Esophagus squamous epithelium (tissue), 5 donors: ENCODE results near the gene CAMK4. TPM values are rescaled to one million over a fixed set of nuclear protein-coding genes. Genes with fewer than 3 reads are reported as not detected.

Experiments used
- DNase-seq: peaks from one replicate; lab custom pipeline; 2025; lab: John Stamatoyannopoulos, UW
- H3K27ac ChIP-seq, 4 donors: fragments of 200-600 bp; sonication (generic); one replicate each; pipeline ENCODE4 v1.5.1; 2016 to 2019; ENCODE audit warnings: mild to moderate bottlenecking in 1 of 4
- H3K27me3 ChIP-seq, 4 donors: fragments of 200-600 bp; sonication (generic); 1 replicate in 3 of 4; 2 replicates in 1 of 4; pipeline versions ENCODE4 v1.5.1 to v1.6.0; 2017 to 2021; ENCODE audit warnings: antibody characterized with exemption in 1 of 4
- H3K36me3 ChIP-seq, 3 donors: fragments of 200-600 bp; sonication (generic); one replicate each; pipeline ENCODE4 v1.5.1; 2016 to 2019
- H3K4me1 ChIP-seq, 3 donors: fragments of 200-600 bp; sonication (generic); one replicate each; pipeline ENCODE4 v1.5.1; 2017 to 2019
- H3K4me3 ChIP-seq, 4 donors: fragments of 200-600 bp; sonication (generic); 1 replicate in 3 of 4; 2 replicates in 1 of 4; pipeline ENCODE4 v1.5.1; 2016 to 2019; ENCODE audit warnings: mild to moderate bottlenecking in 2 of 4, moderate library complexity in 1 of 4
- H3K9me3 ChIP-seq, 3 donors: fragments of 200-600 bp; sonication (generic); one replicate each; pipeline ENCODE4 v1.5.1; 2016 to 2019
- CTCF ChIP-seq, 6 experiments: fragments of 450-650 bp in 4 of 6; fragments of 200-600 bp in 2 of 6; sonication (generic) in 2 of 6; IDR thresholded peaks; one replicate each; pipeline ENCODE4 v1.5.1; 2016 to 2019; ENCODE audit warnings: antibody characterized with exemption in 6 of 6, mild to moderate bottlenecking in 4 of 6, moderate library complexity in 4 of 6
- POLR2A ChIP-seq, 4 donors: fragments of 450-650 bp; IDR thresholded peaks; one replicate each; pipeline ENCODE4 v1.6.1; 2017; ENCODE audit warnings: antibody characterized with exemption in 4 of 4, mild to moderate bottlenecking in 4 of 4, moderate library complexity in 3 of 4
- whole genome bisulfite sequencing, 2 donors: methylation state at CpG; one replicate each; pipeline ENCODE4 v1.1.5; 2018; 5-methylcytosine and 5-hydroxymethylcytosine counted together
- intact Hi-C: fragments of 100-400 bp; cut with DNase I; formaldehyde crosslinking; loops from one replicate; pipeline ENCODE4 v1.15.0; 2022
- total RNA-seq, 4 donors: library from RNA; depleted of rRNA; stranded (reverse); fragments of >200 nt; gene quantifications; one replicate each; pipeline ENCODE4 v1.1.0, GENCODE V29; 2016
- donor health status: DM: yes; HTN: yes; CAD: no.

Gene CAMK4
- total RNA-seq, 4 donors from 2014 or later: 1.5 to 3.2 (median 2.6) TPM

DNA sequence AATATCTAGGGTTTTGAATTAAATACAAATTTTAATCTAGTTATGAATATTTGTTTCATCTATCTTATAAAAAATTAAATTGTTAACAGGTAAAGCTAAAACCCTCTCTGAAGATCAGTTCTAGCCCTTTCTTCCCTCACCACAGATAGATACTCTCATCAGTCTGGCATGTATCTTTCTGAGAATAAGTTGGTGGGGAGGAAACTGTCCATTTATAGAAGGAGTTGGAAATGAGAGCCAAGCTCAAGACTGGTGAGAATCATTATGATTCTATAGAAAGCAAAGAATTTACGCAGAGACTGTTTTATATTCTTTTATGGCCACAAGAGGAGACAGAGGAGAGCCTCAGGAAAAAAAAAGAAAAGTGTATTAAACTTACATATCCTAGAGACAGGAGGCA, 229.1 kb downstream of the CAMK4 start:
- intact Hi-C loops: no loop called here
- no peaks in the 10 kb centered on the region for H3K36me3 ChIP-seq
- H3K27me3 ChIP-seq: no peaks in the 10 kb centered on the region
- no peak overlapping the region for H3K4me3 ChIP-seq
- no peak overlapping the region for H3K27ac ChIP-seq
- TF ChIP-seq CTCF (IDR thresholded peaks at IDR 0.05) (no peak), POLR2A (IDR thresholded peaks at IDR 0.05) (no peak)
- no peak for DNase-seq
- H3K4me1 ChIP-seq: no peaks in the 10 kb centered on the region
- no peaks in the 10 kb centered on the region for H3K9me3 ChIP-seq
- WGBS, 2 donors: 75 to 80% methylated on average over 1 of the region's 1 CpG

- Histone ChIP-seq H3K36me3 (no peaks in the 10 kb centered on the region), H3K4me3 (no peak overlapping the region), H3K27ac (no peak overlapping the region), H3K4me1 (no peaks in the 10 kb centered on the region), H3K27me3 (no peaks in the 10 kb centered on the region), H3K9me3 (no peaks in the 10 kb centered on the region)
- DNase-seq: no peak
- 59 to 60% methylated on average over 2 of the region's 2 CpGs for WGBS, 2 donors
- intact Hi-C loops: no loop called here
- TF ChIP-seq CTCF (IDR thresholded peaks at IDR 0.05): no peak
- TF ChIP-seq POLR2A (IDR thresholded peaks at IDR 0.05): no peak
Measured at GRCh38 chr5:111453747-111454146, 229.6 kb downstream of the CAMK4 start.

DNA sequence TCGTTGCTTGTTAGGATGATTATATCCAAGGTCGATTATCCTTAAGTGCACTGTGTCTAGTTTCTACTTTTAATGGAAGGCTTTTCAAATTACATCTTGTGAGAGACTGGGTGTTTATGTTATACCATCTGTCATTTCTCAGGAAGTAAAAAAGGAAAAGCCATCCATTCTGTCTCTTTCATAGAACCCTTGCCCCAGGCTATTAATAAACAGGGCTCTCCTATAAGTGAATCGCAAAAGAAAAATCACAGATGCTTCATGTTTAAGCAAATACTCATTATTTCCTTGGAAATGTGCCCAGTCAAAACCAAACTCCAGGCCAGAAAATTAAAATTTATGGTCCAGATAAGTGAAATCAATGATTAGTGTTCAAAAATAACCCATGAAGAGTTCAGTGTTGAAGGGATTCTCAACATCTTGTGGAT, 230.0 kb downstream of the CAMK4 start:
- H3K27ac ChIP-seq: no peak overlapping the region
- no peaks in the 10 kb centered on the region for H3K27me3 ChIP-seq
- H3K4me3 ChIP-seq: no peak overlapping the region
- TF ChIP-seq POLR2A (IDR thresholded peaks at IDR 0.05) (no peak), CTCF (IDR thresholded peaks at IDR 0.05) (no peak)
- DNase-seq: no peak
- no peaks in the 10 kb centered on the region for H3K36me3 ChIP-seq
- H3K9me3 ChIP-seq: no peaks in the 10 kb centered on the region
- 21 to 44% methylated on average over 3 of the region's 3 CpGs for WGBS, 2 donors
- intact Hi-C loops: no loop called here
- no peaks in the 10 kb centered on the region for H3K4me1 ChIP-seq

DNA sequence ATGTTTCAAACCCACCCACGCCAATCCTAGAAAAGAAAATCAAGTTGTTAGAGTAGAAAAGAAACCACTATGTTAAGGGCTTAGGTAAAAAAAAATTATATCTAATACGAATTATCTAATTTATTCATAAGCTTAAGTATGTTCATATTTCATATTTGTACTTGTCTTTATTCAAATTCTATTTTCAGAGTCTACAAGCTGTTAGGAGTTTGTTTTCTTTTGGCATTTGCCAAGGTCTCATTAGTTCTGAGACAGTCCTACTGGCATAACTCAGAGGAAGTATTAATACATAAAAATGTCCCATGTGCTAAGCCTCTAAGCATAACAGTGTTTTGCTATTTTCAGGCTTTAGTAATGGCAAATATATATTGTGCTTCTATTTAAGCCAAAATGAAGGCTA, 230.6 kb downstream of the CAMK4 start:
- DNase-seq: no peak

DNA sequence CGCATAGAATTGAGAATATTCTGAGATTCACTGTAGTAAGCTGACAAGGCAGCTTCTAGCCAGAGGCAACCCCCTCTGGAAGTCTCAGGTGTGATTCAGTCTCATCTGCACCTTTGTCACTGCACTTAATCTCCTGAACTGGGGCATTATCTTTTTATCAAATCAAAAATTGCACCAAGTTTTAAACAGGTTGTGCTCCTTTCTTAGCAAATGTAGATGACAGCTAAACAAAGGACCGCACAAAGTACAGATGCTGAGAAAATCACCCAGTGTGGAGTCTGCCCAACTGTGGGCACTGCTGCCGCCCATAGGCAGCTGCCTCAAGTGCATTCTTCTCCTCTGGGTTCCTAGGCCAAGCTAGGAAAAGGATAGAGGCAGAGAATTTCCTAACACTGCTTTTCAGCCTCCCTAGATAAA, 237.1 kb downstream of the CAMK4 start:
- no peak for TF ChIP-seq POLR2A (IDR thresholded peaks at IDR 0.05)
- H3K4me1 ChIP-seq: no peaks in the 10 kb centered on the region
- 33 to 64% methylated on average over 3 of the region's 3 CpGs for WGBS, 2 donors
- no peaks in the 10 kb centered on the region for H3K36me3 ChIP-seq
- no peaks in the 10 kb centered on the region for H3K27me3 ChIP-seq
- no peaks in the 10 kb centered on the region for H3K9me3 ChIP-seq
- intact Hi-C loops: no loop called here
- no peak overlapping the region for H3K4me3 ChIP-seq
- no peak for DNase-seq
- no peak overlapping the region for H3K27ac ChIP-seq

More for the DNA sequence above, 230.6 kb downstream of the CAMK4 start:
- intact Hi-C loops: no loop called here
- Histone ChIP-seq H3K4me1 (no peaks in the 10 kb centered on the region), H3K27ac (no peak overlapping the region), H3K27me3 (no peaks in the 10 kb centered on the region), H3K36me3 (no peaks in the 10 kb centered on the region), H3K4me3 (no peak overlapping the region), H3K9me3 (no peaks in the 10 kb centered on the region)
- TF ChIP-seq POLR2A (IDR thresholded peaks at IDR 0.05) (no peak), CTCF (IDR thresholded peaks at IDR 0.05) (no peak)
- WGBS, 2 donors: 53 to 56% methylated on average over 2 of the region's 2 CpGs

DNA sequence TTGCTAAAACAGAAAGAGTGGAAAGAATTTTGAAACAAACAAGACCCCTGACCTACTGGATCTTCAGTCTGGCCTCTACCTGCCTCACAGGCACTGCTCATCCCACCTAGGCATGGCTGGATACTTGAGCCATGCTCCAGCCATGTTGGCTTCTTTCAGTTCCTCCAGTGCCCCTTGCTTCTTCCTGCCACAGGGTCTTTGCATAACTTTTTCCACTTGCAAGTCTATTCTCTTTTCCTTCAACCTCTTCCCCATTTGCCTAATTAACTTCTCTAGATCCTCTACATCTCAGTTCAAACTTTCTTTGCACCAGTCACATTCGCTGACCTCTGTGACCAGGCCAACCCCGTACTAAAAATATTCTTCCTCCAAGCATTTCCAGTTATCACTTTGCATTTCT, 237.8 kb downstream of the CAMK4 start:
- intact Hi-C loops: no loop called here
- H3K27me3 ChIP-seq: no peaks in the 10 kb centered on the region
- 57 to 87% methylated on average over 2 of the region's 2 CpGs for WGBS, 2 donors

More for the DNA sequence above, 237.8 kb downstream of the CAMK4 start:
- Histone ChIP-seq H3K36me3 (no peaks in the 10 kb centered on the region), H3K27ac (no peak overlapping the region), H3K4me3 (no peak overlapping the region), H3K4me1 (no peaks in the 10 kb centered on the region), H3K9me3 (no peaks in the 10 kb centered on the region)
- no peak for TF ChIP-seq CTCF (IDR thresholded peaks at IDR 0.05)
- TF ChIP-seq POLR2A (IDR thresholded peaks at IDR 0.05): no peak
- DNase-seq: no peak
